K562 (cell line): ENCODE data around the gene CCL24. TPM values are rescaled to one million over a fixed set of nuclear protein-coding genes. Genes with fewer than 3 reads are reported as not detected.

Source experiments
- ARID1B ChIP-seq: fragments of 450-650 bp; IDR thresholded peaks from 2 replicates; pipeline ENCODE4 v1.6.1; 2016; ENCODE audit warnings: antibody characterized with exemption, mild to moderate bottlenecking, inconsistent platforms
- ARNT ChIP-seq, 2 experiments: fragments of 450-650 bp; IDR thresholded peaks; 2 replicates each; pipeline ENCODE4 v1.6.1; 2016; ENCODE audit warnings: mild to moderate bottlenecking in 1 of 2
- BCOR ChIP-seq: fragments of 450-650 bp; IDR thresholded peaks from 2 replicates; pipeline ENCODE4 v1.6.1; 2016
- BHLHE40 ChIP-seq: IDR thresholded peaks from 2 replicates; pipeline ENCODE4 v1.6.1; 2011; ENCODE audit warnings: low read length, improper control_type of control experiment
- BMI1 ChIP-seq: fragments of 150-350 bp; IDR thresholded peaks from 2 replicates; pipeline ENCODE4 v1.6.1; 2014; ENCODE audit warnings: low read length
- CHD1 ChIP-seq: fragments of 200-600 bp; sonication (generic); IDR thresholded peaks from one replicate; pipeline ENCODE4 v1.6.1; 2012; ENCODE audit warnings: mild to moderate bottlenecking, moderate library complexity, low read length, inconsistent platforms
- CTBP1 ChIP-seq: fragments of 450-650 bp; IDR thresholded peaks from 2 replicates; pipeline ENCODE4 v1.6.1; 2016; ENCODE audit warnings: borderline replicate concordance
- CTCFL ChIP-seq: IDR thresholded peaks from 2 replicates; pipeline ENCODE4 v1.6.1; 2011; ENCODE audit warnings: borderline replicate concordance, low read depth, mild to moderate bottlenecking, moderate library complexity, low read length; ENCODE audit not compliant: insufficient read depth, poor library complexity, severe bottlenecking
- ERF ChIP-seq: fragments of 450-650 bp; formaldehyde crosslinking; IDR thresholded peaks from 2 replicates; pipeline ENCODE4 v1.4.0; 2020; ENCODE audit warnings: mild to moderate bottlenecking, mixed read lengths
- FOXJ3 ChIP-seq: sonication (generic); formaldehyde crosslinking; IDR thresholded peaks from 2 replicates; pipeline ENCODE4 v1.4.0; 2020; ENCODE audit warnings: mild to moderate bottlenecking, missing genetic modification reagents
- HDAC1 ChIP-seq, 2 experiments: fragments of 450-650 bp; IDR thresholded peaks; 2 replicates each; pipeline ENCODE4 v1.6.1; 2016 to 2017; ENCODE audit warnings: inconsistent platforms in 1 of 2, mild to moderate bottlenecking in 1 of 2, moderate library complexity in 1 of 2
- KDM1A ChIP-seq, 2 experiments: fragments of 450-650 bp; IDR thresholded peaks; 2 replicates each; pipeline ENCODE4 v1.6.1; 2016; ENCODE audit warnings: mild to moderate bottlenecking in 2 of 2
- KDM2B ChIP-seq: fragments of 250-450 bp; sonication (Bioruptor Pico); IDR thresholded peaks from 2 replicates; pipeline ENCODE4 v1.8.0; 2021; ENCODE audit warnings: mild to moderate bottlenecking, moderate library complexity
- KLF16 ChIP-seq: IDR thresholded peaks from 2 replicates; pipeline ENCODE4 v1.6.1; 2016; ENCODE audit warnings: antibody characterized with exemption
- MED1 ChIP-seq: sonication (generic); formaldehyde crosslinking; IDR thresholded peaks from 2 replicates; pipeline ENCODE4 v1.8.1; 2023; ENCODE audit warnings: missing genetic modification reagents, borderline replicate concordance
- PHB2 ChIP-seq: fragments of 450-650 bp; IDR thresholded peaks from 2 replicates; pipeline ENCODE4 v1.6.1; 2017; ENCODE audit warnings: low read depth
- PHF8 ChIP-seq: fragments of 200-600 bp; sonication (generic); IDR thresholded peaks from 2 replicates; pipeline ENCODE4 v1.6.1; 2012; ENCODE audit warnings: mixed run types, mild to moderate bottlenecking, inconsistent platforms, low read length, moderate library complexity, borderline replicate concordance
- PKNOX1 ChIP-seq: fragments of 450-650 bp; IDR thresholded peaks from 2 replicates; pipeline ENCODE4 v1.6.1; 2016
- POLR2B ChIP-seq: fragments of 450-650 bp; IDR thresholded peaks from 2 replicates; pipeline ENCODE4 v1.6.1; 2018; ENCODE audit warnings: low read depth; ENCODE audit not compliant: partially characterized antibody
- POLR3G ChIP-seq: IDR thresholded peaks from 2 replicates; pipeline ENCODE4 v1.6.1; 2011; ENCODE audit not compliant: insufficient read length, insufficient replicate concordance; ENCODE audit errors: extremely low read depth
- RFX7 ChIP-seq: fragments of 250-450 bp; sonication (Bioruptor Pico); IDR thresholded peaks from 2 replicates; pipeline ENCODE4 v1.5.1; 2021; ENCODE audit warnings: mild to moderate bottlenecking
- SMAD3 ChIP-seq: fragments of 450-650 bp; formaldehyde crosslinking; conservative IDR thresholded peaks from 2 replicates; pipeline ENCODE4 v1.4.0; 2020; ENCODE audit warnings: mild to moderate bottlenecking
- SMAD4 ChIP-seq: fragments of 250-450 bp; sonication (Bioruptor Pico); conservative IDR thresholded peaks from 2 replicates; pipeline ENCODE4 v1.8.0; 2021; ENCODE audit warnings: inconsistent platforms, mild to moderate bottlenecking, moderate library complexity
- SOX6 ChIP-seq: fragments of 450-650 bp; IDR thresholded peaks from 2 replicates; pipeline ENCODE4 v1.6.1; 2014; ENCODE audit warnings: mild to moderate bottlenecking
- TARDBP ChIP-seq: fragments of 450-650 bp; IDR thresholded peaks from 2 replicates; pipeline ENCODE4 v1.6.1; 2016
- ZNF146 ChIP-seq: IDR thresholded peaks from one replicate; pipeline ENCODE4 v1.6.1; 2018; ENCODE audit warnings: missing compliant biosample characterization; ENCODE audit not compliant: unreplicated experiment
- ZNF277 ChIP-seq: fragments of 250-450 bp; sonication (Bioruptor Pico); IDR thresholded peaks from 2 replicates; pipeline ENCODE4 v1.8.0; 2022; ENCODE audit warnings: inconsistent platforms, mild to moderate bottlenecking, moderate library complexity, borderline replicate concordance
- ZNF408 ChIP-seq: fragments of 250-450 bp; sonication (Bioruptor Pico); IDR thresholded peaks from 2 replicates; pipeline ENCODE4 v1.4.0; 2020; ENCODE audit warnings: low read depth, mild to moderate bottlenecking, moderate library complexity
- ZNF785 ChIP-seq: fragments of 250-450 bp; sonication (Bioruptor Pico); IDR thresholded peaks from 2 replicates; pipeline ENCODE4 v1.4.0; 2020; ENCODE audit warnings: mild to moderate bottlenecking
- polyA plus RNA-seq, 8 experiments: library from polyadenylated mRNA; depleted of rRNA in 4 of 8; stranded (reverse) in 5 of 8; unstranded in 3 of 8; fragments of >200 nt; fragmentation: Nextera tagmentation in 2 of 8; fragmentation: Illumina TruSeq in 1 of 8; extraction: Ambion mirVana in 2 of 8; extraction: Trizol in 1 of 8; gene quantifications; 2 replicates each; pipeline versions ENCODE4 v1.2.1 to v1.2.3, GENCODE V29; 2011 to 2014; ENCODE audit warnings: inconsistent platforms in 1 of 8, missing spikeins in 1 of 8
- total RNA-seq, 7 experiments: library from RNA; depleted of rRNA in 6 of 7; stranded (reverse); fragments of >200 nt in 6 of 7; fragmentation: Illumina TruSeq in 2 of 7; extraction: Trizol in 2 of 7; gene quantifications; 2 replicates each; pipeline versions ENCODE4 v1.2.1 to v1.2.3, GENCODE V29; 2011 to 2021; ENCODE audit warnings: low replicate concordance in 1 of 7

The CCL24 gene
- total and polyA plus RNA-seq, 9 of the 15 experiments (the other 6 are each of a cell fraction or from before 2014, with no cell fraction given), result 0.45 to 3.6 (median 0.95) TPM; not detected in 1

- TF ChIP-seq SMAD4 (CRISPR knock-in tag), result no peak
- TF ChIP-seq PHF8, result no peak
- no peak for TF ChIP-seq ZNF408 (CRISPR knock-in tag)
- peak; percentile 14; the same call in 1 of the 2 replicates for TF ChIP-seq CTBP1
- peak; percentile 47; the same call in 1 of the 2 replicates for TF ChIP-seq SOX6
- TF ChIP-seq BCOR, result no peak
- no peak for TF ChIP-seq RFX7
- no peak for TF ChIP-seq ARNT (IDR thresholded peaks at IDR 0.05)
- no peak for TF ChIP-seq ZNF277 (CRISPR knock-in tag)
- TF ChIP-seq PKNOX1, result no peak
- peak; percentile 23; the same call in 1 of the 2 replicates for TF ChIP-seq BHLHE40
- TF ChIP-seq ZNF146 (CRISPR knock-in tag), result no peak
- no peak for TF ChIP-seq BMI1
- TF ChIP-seq TARDBP, result no peak
- TF ChIP-seq KDM2B (CRISPR knock-in tag), result no peak
- no peak for TF ChIP-seq SMAD3 (CRISPR knock-in tag)
- no peak for TF ChIP-seq PHB2
- TF ChIP-seq CTCFL, result no peak
- TF ChIP-seq KDM1A (IDR thresholded peaks at IDR 0.05), result no peak
- no peak for TF ChIP-seq ERF
- TF ChIP-seq MED1, result no peak
- TF ChIP-seq POLR2B, result no peak
- TF ChIP-seq POLR3G, result no peak
- no peak for TF ChIP-seq FOXJ3 (CRISPR knock-in tag)
- TF ChIP-seq HDAC1 (IDR thresholded peaks at IDR 0.05), result no peak
- TF ChIP-seq CHD1, result no peak
- no peak for TF ChIP-seq KLF16
- TF ChIP-seq ZNF785 (CRISPR knock-in tag), result no peak
- TF ChIP-seq ARID1B, result peak; percentile 68
Measured at GRCh38 chr7:75804004-75804403, 9.6 kb downstream of the CCL24 start (continued).
